Loucy (cell line): ENCODE data around the gene SPATA13.

Experiments used
- CTCF ChIP-seq: fragments of 200-600 bp; sonication (generic); conservative IDR thresholded peaks from 2 replicates; pipeline ENCODE4 v1.5.1; 2014; ENCODE audit warnings: mild to moderate bottlenecking, antibody characterized with exemption, low read length
- EZH2phosphoT487 ChIP-seq: fragments of 200-600 bp; IDR thresholded peaks from 2 replicates; pipeline ENCODE4 v1.6.1; 2018; ENCODE audit warnings: antibody characterized with exemption, mild to moderate bottlenecking, moderate library complexity, borderline replicate concordance

GRCh38 chr13:24194447-24194846 lies 33.9 kb downstream of the SPATA13 start:
- TF ChIP-seq CTCF = no peak
- no peak for TF ChIP-seq EZH2phosphoT487
